ENCODE measurements around the gene ATN1. TPM values are rescaled to one million over a fixed set of nuclear protein-coding genes. Genes with fewer than 3 reads are reported as not detected.

The ATN1 gene
- total and polyA plus RNA-seq, 2 of the 4 experiments (the other 2 are of a cell fraction), result 3.4 to 58.7 TPM

GRCh38 chr12:6914947-6915788 is 12.6 kb upstream of the ATN1 start:
- H3K56ac ChIP-seq (ENCODE audit: extremely low read depth, insufficient read depth, low read length), result no peak overlapping the region
- peak overlapping the region; percentile 69 for H3K14ac ChIP-seq (replicated peaks; ENCODE audit: low read depth, low read length)
- H3K4me2 ChIP-seq (ENCODE audit: low read depth, low read length), result peak overlapping the region; percentile 96
- H3K79me1 ChIP-seq (ENCODE audit: low read depth in 1 of 2, low read length in 2 of 2), result peaks cover 37 to 41% of the 10 kb centered on the region in 2 experiments
- peak overlapping the region; percentile 64 for H3K9ac ChIP-seq (ENCODE audit: low read depth, low read length)
- H3K9me3 ChIP-seq (ENCODE audit: control insufficient read depth, insufficient read depth, low read length), result no peaks in the 10 kb centered on the region
- H2AK9ac ChIP-seq (replicated peaks; ENCODE audit: low read depth, low read length, poor library complexity), result peak overlapping the region; percentile 93
- 0% methylated on average over 2 of the region's 29 CpGs; no CpG with 5 or more reads in 1 of the 2 experiments for WGBS, 2 experiments (ENCODE audit: extremely low coverage in 2 of 2, insufficient read length in 1 of 2)
- peak overlapping the region; percentile 61 for H2AK5ac ChIP-seq (ENCODE audit: low read depth, low read length)
- DNase-seq, result no peak
- intact Hi-C loops (cut with micrococcal nuclease) (no loop called here), dilution Hi-C loops (cut with HindIII; ENCODE audit: low sequenced_read_pairs, unreplicated experiment) (no loop called here), in situ Hi-C loops (cut with MboI; ENCODE audit: low sequenced_read_pairs) (no loop called here)
- ChIA-PET CTCF (interaction anchor here (2.1 kb wide), 1 partner anchor 9 kb away, joined by 7 read pairs; no protein-coding TSS in a partner anchor), POLR2A (ENCODE audit: unreplicated experiment) (no interaction called here)
- peaks cover 8% of the 10 kb centered on the region; the same call in 1 of the 2 replicates for H3K9me1 ChIP-seq (ENCODE audit: insufficient read depth, low read length)
- H2AFZ ChIP-seq (replicated peaks; ENCODE audit: low read length, poor library complexity), result peak overlapping the region; percentile 89
- peak overlapping the region; percentile 77; the same call in 1 of the 2 replicates for H3K23ac ChIP-seq (ENCODE audit: low read depth, low read length)
- H3K36me3 ChIP-seq (ENCODE audit: control insufficient read depth, insufficient read depth, low read length), result peaks cover 29% of the 10 kb centered on the region
- H2BK20ac ChIP-seq (ENCODE audit: low read depth, low read length), result no peak overlapping the region
- peak overlapping the region; percentile 64 for H2BK5ac ChIP-seq (ENCODE audit: low read depth, low read length, poor library complexity, severe bottlenecking)
- H2BK120ac ChIP-seq (ENCODE audit: low read depth, low read length), result no peak overlapping the region
- ATAC-seq (ENCODE audit: low read depth), result peak; percentile 6
- 0 out of 2 replicates have a peak, but pooled peaks cover 6% of the 10 kb centered on the region for H4K20me1 ChIP-seq (ENCODE audit: insufficient read depth, low read length)
- H4K5ac ChIP-seq (ENCODE audit: low read depth, low read length), result 0 out of 2 replicates have a peak overlapping the region, but pooled peaks have one; percentile 7
- peak overlapping the region; percentile 13; the same call in 1 of the 2 replicates for H3K18ac ChIP-seq (ENCODE audit: low read depth, low read length)
- peaks cover 24% of the 10 kb centered on the region for H3K4me1 ChIP-seq (ENCODE audit: control insufficient read depth, insufficient read depth, low read length)
- H4K91ac ChIP-seq (ENCODE audit: insufficient read depth, low read depth, low read length), result peak overlapping the region; percentile 39; the same call in 1 of the 2 replicates
- no peaks in the 10 kb centered on the region for H3K27me3 ChIP-seq (ENCODE audit: control insufficient read depth, insufficient read depth, low read length)
- H3K27ac ChIP-seq (ENCODE audit: insufficient read depth, low read length), result peak overlapping the region; percentile 63; the same call in 1 of the 2 replicates
- TF ChIP-seq RCOR1 (IDR thresholded peaks at IDR 0.05; ENCODE audit: insufficient replicate concordance, low read length) (peak; percentile 2), CHD1 (IDR thresholded peaks at IDR 0.05; ENCODE audit: low read depth, low read length) (no peak), FOS (IDR thresholded peaks at IDR 0.05; ENCODE audit: low read depth, low read length) (no peak)
- H2BK15ac ChIP-seq (ENCODE audit: low read depth, low read length), result no peak overlapping the region
- H3K4ac ChIP-seq (ENCODE audit: low read depth, low read length), result peak overlapping the region; percentile 50
- H3K4me3 ChIP-seq (ENCODE audit: insufficient read depth, low read depth, low read length), result peak overlapping the region; percentile 90
- peak overlapping the region; percentile 20 to 100; a peak in 2 of 4 replicates for H4K8ac ChIP-seq (ENCODE audit: low read depth in 2 of 2, low read length in 2 of 2)
- BruUV-seq (replicated peaks), result no TSS peak

Data from IMR-90 (cell line).